ENCODE measurements around the gene DHRS3. TPM values are rescaled to one million over a fixed set of nuclear protein-coding genes. Genes with fewer than 3 reads are reported as not detected.

Gene DHRS3
- total RNA-seq, 1 experiment from 2014 or later = 54.5 TPM

DNA sequence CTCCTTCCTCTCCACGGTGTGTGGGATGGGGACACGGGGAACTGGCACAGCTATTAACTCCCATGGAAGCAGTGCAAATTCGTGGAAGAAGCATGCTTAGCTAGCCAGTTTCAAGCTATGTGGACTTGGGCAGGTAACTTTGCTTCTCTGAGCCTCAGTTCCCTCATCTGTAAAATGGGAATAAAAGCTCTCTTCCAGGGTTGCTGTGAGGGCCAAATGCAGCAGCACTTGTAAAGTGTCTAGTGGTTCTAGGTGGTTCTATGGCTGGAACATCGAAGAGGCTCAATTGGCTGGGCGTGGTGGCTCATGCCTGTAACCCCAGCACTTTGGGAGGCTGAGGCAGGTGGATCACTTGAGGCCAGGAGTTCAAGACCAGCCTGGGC, 43.3 kb downstream of the DHRS3 start:
- H2BK15ac ChIP-seq (ENCODE audit: low read depth, low read length) = no peak overlapping the region
- no peak overlapping the region for H3K27ac ChIP-seq (ENCODE audit: insufficient read length, low read depth, low read length)
- H3T11ph ChIP-seq (ENCODE audit: low read length) = no peak overlapping the region
- H2BK5ac ChIP-seq (ENCODE audit: insufficient read length, low read length) = no peak overlapping the region
- H4K8ac ChIP-seq (replicated peaks; ENCODE audit: insufficient read length, low read depth, low read length) = no peak overlapping the region
- H3K79me1 ChIP-seq (ENCODE audit: insufficient read depth, low read depth, low read length, poor library complexity, severe bottlenecking) = no peaks in the 10 kb centered on the region
- H3K4me2 ChIP-seq (ENCODE audit: insufficient read depth, insufficient read length, low read length) = no peak overlapping the region
- H3K23ac ChIP-seq (ENCODE audit: insufficient read length, low read depth, low read length) = no peak overlapping the region
- H3K9me3 Mint-ChIP-seq = no peaks in the 10 kb centered on the region
- H3K4me3 Mint-ChIP-seq = no peak overlapping the region
- H2AFZ ChIP-seq (ENCODE audit: low read length) = no peak overlapping the region
- no peak overlapping the region for H4K91ac ChIP-seq (ENCODE audit: insufficient read length, low read depth, low read length)
- DNase-seq = no peak
- H3K27me3 Mint-ChIP-seq (ENCODE audit: low read depth) = no peaks in the 10 kb centered on the region; the same call in 1 of the 2 replicates
- WGBS (ENCODE audit: extremely low coverage, insufficient read length, low lambda C conversion rate) = no CpG with 5 or more reads among the region's 5 CpGs
- no peak overlapping the region for H3K56ac ChIP-seq (ENCODE audit: insufficient read length, low read depth, low read length)
- H3K14ac ChIP-seq (ENCODE audit: insufficient read depth, low read length) = no peak overlapping the region; the same call in 1 of the 2 replicates
- H3K9me3 ChIP-seq (ENCODE audit: control insufficient read depth, low read depth, low read length) = no peaks in the 10 kb centered on the region
- H4K5ac ChIP-seq (ENCODE audit: insufficient read length, low read depth, low read length) = no peak overlapping the region
- no peak overlapping the region for H3K4ac ChIP-seq (ENCODE audit: low read depth, low read length)
- no peak overlapping the region for H3K9ac ChIP-seq (ENCODE audit: extremely low read depth, insufficient read length, low read length)
- no peak overlapping the region for H2BK20ac ChIP-seq (ENCODE audit: low read depth, low read length, poor library complexity, severe bottlenecking)
- H3K4me1 Mint-ChIP-seq = no peaks in the 10 kb centered on the region
- H3K27ac Mint-ChIP-seq = no peak overlapping the region
- no peak overlapping the region for H3K18ac ChIP-seq (ENCODE audit: insufficient read length, low read depth, low read length)
- no peaks in the 10 kb centered on the region for H3K27me3 ChIP-seq (ENCODE audit: insufficient read depth, low read length)
- no peaks in the 10 kb centered on the region for H3K4me1 ChIP-seq (ENCODE audit: insufficient read depth, low read length)
- H3K36me3 Mint-ChIP-seq (ENCODE audit: insufficient read depth in 1 of 3, low read depth in 3 of 3) = peaks cover 6 to 88% (median 80%) of the 10 kb centered on the region in 3 experiments
- TF ChIP-seq, protein P1, sequence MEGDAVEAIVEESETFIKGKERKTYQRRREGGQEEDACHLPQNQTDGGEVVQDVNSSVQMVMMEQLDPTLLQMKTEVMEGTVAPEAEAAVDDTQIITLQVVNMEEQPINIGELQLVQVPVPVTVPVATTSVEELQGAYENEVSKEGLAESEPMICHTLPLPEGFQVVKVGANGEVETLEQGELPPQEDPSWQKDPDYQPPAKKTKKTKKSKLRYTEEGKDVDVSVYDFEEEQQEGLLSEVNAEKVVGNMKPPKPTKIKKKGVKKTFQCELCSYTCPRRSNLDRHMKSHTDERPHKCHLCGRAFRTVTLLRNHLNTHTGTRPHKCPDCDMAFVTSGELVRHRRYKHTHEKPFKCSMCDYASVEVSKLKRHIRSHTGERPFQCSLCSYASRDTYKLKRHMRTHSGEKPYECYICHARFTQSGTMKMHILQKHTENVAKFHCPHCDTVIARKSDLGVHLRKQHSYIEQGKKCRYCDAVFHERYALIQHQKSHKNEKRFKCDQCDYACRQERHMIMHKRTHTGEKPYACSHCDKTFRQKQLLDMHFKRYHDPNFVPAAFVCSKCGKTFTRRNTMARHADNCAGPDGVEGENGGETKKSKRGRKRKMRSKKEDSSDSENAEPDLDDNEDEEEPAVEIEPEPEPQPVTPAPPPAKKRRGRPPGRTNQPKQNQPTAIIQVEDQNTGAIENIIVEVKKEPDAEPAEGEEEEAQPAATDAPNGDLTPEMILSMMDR (conservative IDR thresholded peaks at IDR 0.05) = no peak
- H2BK12ac ChIP-seq (ENCODE audit: insufficient read length, low read depth, low read length) = no peak overlapping the region
- peaks cover 3% of the 10 kb centered on the region for H3K23me2 ChIP-seq (ENCODE audit: insufficient read length, low read depth, low read length, poor library complexity, severe bottlenecking)
- H4K20me1 ChIP-seq (ENCODE audit: control insufficient read depth, insufficient read depth, insufficient read length) = no peaks in the 10 kb centered on the region
- H2AK5ac ChIP-seq (ENCODE audit: insufficient read length, low read length) = no peak overlapping the region
- H2BK120ac ChIP-seq (ENCODE audit: low read depth, low read length, poor library complexity, severe bottlenecking) = no peak overlapping the region
- no peaks in the 10 kb centered on the region for H3K79me2 ChIP-seq (ENCODE audit: insufficient read depth, low read length)

All from H9 (cell line).